Hepatic stellate cell (primary cell): Measurements from ENCODE around the gene CTXN2.

Experiments
- DNase-seq: peaks from one replicate; pipeline ENCODE4 v3.0.0; 2011; ENCODE audit warnings: low spot score

The CTXN2 gene

DNA sequence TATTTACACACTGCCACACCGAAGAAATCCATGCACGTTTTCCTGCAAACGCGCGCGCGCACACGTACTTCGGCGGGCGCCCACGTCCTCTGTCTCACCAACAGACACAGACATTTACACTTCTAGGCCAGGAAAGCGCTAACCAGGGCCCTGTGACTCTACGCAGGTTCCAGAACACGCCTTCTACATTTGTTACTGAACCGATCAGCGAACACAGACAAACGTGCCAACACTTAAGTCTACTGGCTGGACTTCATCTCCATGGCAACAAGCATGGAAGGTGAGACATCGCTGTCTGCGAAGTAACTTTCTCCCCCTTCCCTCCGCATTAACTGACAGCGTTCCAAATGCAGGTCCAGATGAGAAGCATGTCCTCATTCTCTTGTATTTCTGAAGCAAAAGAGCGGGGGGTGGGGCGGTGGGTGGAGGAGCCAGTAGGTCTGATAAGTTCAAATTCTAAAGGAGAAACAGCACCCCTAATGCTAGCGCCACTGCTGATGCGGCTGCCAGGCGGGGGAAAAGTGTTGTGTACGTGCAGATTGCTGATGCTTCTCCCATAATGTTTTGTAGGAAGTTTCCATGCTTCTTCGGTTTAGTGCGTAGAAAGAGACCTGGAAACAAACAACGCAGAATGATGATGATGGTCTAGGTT, at the start of gene CTXN2:
CTXN2 (plus strand) TSS at position 92 of the 652 bp plus-strand sequence. CDS start 9,636 bp downstream, outside the sequence.
- DNase-seq, result no peak

DNA sequence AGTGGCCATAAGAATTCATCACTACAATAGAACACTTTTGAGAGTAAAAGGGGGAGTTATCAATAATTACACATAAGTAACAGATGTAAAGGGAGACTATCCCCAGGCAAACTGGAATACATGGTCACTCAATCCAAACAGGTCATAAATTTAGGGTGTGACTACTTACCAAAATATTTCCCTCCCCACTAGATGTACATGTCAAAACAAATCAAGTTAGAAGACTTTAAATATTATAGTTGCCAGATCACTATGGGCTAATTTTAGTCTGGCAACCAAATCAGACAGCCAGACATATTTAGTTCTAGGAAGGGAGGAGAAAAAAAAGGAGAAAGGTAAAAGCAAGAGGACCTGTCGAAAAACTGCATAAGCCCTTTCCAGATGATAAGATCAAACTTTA, 47.6 kb upstream of the CTXN2 start:
- peak; percentile 4 for DNase-seq

DNA sequence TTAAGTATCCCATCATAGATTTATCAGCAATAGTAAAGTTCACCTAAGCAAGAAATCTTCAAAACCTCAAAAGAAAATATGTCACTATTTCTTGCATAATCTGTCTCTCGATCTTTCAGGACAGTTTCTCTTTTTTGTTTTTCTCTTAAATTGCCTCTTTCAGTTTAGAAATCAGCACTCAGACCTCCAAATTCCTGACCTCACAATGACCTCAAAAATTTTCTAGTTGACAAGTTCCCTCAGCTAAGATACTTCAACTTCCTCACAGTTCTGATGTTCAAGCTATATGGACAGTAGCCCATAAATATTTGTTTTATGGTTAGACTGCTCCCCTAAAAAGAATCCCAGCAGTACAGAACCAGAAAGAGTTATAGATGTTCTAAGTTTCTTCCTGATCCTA, 46.6 kb upstream of the CTXN2 start:
- DNase-seq, result no peak

DNA sequence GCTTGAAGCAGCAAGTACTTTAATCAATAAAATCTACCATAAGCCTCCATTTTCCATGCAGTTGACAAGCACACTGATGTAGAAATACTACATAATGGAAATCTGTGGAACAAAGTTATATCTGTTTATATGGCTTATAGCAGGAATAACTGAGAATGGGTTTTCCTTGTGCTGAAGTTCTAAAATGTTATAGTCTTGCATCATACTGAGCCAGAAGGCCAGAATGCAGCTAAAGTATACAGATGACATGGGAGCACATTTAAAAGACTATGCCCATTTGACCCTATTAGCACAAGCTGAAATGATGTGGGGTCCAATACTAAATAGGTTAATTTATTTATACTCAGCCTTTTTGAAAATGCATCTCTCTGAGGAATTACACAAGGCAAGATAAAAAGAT, 45.5 kb upstream of the CTXN2 start:
- DNase-seq, result no peak

DNA sequence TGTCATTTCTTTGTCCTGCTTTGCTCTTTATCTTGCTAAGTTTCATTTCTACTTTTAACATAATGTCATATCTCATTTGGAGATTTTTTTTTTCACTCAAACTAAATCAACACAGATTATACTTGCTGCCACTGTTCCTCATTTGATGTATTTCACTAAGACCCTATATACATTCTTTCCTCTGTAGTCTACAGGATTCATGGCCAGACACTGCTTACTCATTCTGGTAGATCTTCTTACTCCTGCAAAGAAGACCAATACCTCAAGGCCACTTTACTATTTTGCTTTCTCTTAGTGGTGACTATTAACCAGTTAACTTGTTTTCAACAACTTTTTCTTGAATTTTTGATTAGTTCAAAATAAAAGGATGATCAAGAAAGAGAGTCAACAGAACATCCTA, 44.1 kb upstream of the CTXN2 start:
- no peak for DNase-seq

DNA sequence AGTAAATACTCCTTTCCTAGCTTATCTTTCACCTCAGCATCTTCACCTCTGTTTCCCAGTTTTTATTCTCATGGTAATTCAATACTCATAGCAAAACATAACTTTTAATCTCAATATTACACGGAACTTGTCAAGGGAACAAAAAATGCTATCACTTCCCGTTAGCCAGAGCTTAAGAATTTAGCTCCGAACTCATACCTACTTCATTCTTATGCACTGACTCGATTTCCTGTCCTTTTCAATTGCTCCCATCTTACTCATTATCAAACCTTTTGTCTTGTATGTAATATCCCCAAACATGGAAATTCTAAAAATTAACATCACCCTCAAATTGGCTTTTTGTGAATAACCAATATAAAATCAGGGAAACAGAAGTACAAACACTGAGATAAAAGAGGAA, 41.6 kb upstream of the CTXN2 start:
- DNase-seq, result no peak

DNA sequence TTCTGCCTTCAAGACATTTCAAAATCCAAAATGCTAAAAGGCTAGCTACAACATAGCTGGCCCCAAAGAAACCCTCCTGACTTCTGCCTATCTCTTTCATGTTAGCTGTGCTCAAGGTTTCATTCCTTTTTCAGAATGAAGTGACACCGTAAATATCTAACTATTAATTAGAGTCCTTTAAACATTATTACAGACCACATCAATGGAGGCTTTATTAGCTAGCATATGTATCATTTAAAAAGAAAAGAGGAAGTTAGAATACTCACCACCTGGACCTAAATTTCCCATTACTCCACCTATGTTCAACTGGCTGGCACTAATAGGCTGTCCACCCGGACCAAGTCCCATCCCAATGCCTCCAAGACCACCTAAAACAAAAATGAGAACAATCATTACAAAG, 37.9 kb upstream of the CTXN2 start:
- DNase-seq, result no peak

DNA sequence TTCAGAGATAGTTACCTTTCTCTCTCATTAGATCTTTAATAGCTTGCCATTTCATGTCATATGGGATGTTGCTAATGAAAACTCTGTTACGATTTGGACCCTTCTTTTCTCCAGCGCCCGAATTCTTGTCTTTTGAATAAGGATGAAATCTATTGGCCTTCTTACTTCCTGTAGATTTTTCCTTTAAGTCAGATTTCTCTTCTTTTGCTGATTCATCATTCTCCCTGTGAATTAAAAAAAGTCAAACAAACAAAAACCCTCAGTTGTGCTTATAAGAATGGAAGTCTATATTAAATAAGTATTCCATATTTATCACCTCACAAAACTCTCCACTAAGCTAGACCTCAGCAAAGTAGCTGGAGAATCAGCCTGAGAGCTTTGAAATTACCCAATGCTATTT, 22.8 kb upstream of the CTXN2 start:
- no peak for DNase-seq

DNA sequence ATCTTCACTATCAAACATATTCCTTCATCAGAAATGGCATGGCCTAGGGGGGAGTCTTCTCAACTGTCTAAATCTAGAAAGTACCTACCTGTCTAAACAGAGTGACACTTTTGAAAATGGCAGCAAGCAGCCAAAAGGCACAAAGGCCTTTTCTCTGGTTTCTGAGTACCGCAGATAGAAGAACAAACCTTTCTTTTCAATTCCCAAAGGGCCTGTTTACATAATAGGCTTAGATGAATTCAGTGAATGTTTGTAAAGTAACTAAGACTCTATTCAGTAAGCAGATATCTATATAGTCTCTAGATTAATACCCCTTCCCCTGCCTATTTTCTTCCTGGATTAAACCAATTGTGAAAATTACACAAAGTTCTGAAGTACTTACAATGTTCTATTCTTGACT, 20.5 kb upstream of the CTXN2 start:
- DNase-seq, result no peak

DNA sequence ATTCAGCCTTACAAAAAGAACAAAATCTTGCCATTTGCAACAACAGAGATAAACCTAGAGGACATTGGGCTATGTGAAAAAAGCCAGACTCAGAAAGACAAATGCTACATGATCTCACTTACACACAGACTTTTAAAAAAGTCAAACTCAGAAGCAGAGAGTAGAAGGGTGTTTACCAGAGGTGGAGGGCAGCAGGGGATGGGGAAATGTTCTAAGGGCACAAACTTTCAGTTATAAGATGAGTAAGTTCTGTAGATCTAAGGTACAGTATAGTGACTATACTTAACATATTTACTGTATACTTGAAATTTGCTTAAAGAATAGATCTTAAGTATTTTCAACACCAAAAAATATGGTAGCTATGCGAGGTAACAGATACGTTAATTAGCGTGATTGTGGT, 16.3 kb upstream of the CTXN2 start:
- DNase-seq, result no peak

DNA sequence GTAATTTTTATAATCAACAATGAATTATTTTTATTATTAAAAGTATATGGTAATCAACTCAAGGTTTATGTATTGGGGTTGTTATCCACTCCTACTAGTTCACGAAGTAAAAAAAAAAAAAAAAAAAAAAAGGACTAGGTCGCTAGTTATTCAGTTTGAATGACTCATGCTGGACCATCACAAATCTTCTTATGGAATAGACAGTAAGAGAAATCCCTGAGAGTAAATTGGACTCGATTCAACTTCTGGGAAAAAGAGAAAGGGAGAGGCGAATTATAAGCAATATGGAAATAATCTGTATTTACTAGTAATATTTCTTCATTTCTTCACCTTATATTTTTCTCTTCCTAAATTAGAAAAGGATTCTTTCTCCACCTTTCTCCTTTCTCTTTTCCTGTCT, 15.4 kb upstream of the CTXN2 start:
- DNase-seq, result no peak

DNA sequence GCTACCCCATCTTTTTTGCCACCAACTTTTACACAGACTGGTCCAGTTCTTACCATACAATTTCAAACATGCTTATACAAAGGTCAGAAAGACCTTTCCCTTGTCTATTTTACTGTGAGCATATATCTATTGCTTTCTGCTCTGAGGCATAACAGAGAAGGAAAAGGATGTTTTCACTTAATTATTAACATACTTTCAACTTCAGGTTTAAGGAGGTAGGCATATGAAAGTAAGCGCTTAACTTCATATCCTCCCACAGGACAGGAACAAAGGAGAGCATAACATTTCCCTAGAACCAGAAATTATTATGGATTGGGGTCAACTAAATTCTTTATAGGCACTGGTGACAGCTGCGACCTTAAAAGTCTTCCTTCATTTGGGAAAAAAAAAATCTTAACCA, 14.5 kb upstream of the CTXN2 start:
- DNase-seq, result no peak

DNA sequence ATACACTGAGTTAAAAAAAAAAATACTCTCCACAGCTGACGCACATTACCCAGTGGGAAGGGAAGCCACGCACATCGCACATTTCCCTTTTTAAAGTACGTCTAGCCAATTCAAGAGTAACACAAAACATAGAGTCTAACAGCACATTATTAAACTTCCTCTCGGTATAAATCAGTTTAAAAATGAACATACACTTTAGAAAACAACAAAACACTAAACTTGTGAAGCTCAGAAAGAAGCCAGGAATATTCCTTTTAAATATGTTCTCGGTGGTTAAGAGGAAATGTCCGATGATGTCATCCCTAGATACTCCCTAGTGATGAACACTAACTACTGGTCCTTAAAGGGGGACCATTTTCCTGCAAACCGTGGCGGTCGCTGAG, 14.1 kb upstream of the CTXN2 start:
- DNase-seq, result peak; percentile 19

DNA sequence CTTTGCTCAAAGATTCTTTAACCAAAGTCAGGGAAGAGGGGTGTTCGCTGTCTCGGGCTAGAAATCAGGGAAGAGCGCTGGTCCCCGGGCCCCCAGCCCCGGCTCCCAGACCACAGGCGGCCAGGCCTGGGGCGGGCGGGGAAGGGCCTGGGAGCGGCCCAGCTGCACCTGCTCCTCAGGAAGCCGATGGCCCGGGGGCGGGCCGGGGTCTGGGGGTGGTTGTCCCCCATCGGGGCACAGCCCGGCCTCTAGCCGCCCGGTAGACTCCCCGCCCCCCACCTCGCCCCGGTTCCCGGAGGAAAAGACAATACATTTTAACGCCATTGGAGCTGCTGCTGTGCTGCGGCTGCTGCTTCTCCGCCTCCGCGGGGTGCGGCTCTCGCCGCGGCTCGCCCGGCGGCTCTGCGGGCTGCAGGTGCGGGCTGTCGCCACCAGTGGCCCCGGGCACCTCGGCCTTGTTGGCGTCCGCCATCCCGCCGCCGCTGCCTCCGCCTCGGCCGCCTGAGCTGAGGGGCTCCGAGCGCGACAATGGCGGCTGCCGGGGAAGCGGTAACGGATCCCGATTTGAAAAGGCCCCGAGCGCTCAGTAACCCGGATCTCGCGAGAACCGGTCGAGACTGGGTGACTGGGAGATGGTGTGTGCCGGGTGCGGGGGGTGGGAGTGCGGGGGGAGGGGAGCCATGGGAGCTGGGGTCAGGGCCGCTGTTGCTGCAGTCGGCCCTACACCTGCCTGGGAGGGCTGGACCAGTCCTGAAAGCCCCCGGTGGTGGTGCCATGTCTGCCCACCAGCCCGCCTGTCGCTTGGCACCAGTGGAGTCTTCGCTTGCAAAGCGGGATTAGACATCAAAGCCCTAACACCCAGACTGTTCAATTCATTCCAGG, 13.5 kb upstream of the CTXN2 start, which contains the start of gene MYEF2:
MYEF2 (minus strand) TSS at position 530 of the 882 bp plus-strand sequence; CDS start at position 472, 58 bp downstream.
- peak; percentile 31 for DNase-seq

DNA sequence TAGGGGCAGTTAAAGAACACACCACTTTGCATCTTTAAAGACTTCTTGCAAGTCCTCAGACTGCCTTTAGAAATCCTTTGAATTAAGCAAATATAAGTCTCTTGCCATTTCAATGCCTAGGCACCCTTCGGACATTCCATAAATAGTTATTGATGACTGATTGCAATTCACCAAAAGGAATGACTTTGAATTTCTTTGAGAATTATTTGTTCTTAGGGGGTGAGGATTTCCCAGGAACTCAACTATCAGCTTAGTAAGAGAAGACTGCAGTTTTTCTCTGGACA, 12.9 kb upstream of the CTXN2 start:
- DNase-seq, result no peak

DNA sequence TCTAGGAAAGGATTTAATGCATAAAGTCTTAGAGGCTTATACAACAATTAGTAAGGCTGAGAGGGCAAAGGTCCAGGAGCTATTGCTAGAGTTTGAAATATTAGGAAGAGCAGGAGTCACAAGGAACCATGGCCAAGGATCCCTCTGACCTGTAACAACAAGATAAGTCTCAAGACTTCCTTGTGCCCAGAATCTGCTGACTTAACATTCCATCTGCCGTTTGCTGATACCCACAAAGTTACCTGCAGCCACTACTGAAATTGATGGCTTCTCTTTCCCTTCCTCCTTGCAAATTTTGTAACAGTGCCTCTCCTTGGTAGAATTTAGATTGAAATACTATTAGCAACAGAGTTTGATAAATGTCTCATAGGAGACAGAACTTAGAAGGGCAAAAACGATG, 8.7 kb upstream of the CTXN2 start:
- DNase-seq, result no peak

DNA sequence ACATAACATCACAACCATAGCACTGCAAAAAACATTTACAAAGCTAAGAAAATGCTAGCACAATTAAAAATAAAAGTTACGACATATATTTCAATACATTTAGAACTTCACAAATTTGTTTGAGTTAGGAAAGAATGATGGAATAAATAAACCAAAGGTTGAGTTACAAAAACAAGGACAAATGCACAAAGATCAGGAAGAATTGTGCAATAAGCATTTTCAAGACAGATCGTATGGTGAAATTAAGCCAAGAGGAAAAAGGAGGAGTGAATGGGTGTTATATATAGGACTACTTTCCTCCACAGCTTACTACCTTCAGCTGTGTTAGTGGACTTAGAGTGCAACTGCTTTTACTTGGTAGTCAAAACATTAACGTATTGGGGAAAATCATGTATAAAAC, 5.9 kb upstream of the CTXN2 start:
- no peak for DNase-seq

DNA sequence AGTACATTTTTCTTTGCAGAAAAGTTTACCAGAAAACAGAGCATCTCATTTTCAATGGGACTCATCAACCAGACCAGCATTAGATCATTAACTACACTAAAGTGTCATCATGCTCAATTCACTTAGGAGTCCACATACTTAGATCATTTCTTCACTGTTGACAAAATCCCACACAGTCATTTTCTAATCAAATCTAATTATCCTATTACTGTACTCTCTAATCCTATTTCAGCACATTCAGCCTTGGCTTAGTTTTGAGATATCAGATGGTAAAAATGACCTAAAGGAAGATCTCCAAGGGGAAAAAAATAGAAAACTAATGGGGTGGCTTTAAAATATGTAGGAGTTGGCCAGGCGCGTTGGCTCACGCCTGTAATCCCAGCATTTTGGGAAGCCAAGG, 5.2 kb upstream of the CTXN2 start:
- no peak for DNase-seq

DNA sequence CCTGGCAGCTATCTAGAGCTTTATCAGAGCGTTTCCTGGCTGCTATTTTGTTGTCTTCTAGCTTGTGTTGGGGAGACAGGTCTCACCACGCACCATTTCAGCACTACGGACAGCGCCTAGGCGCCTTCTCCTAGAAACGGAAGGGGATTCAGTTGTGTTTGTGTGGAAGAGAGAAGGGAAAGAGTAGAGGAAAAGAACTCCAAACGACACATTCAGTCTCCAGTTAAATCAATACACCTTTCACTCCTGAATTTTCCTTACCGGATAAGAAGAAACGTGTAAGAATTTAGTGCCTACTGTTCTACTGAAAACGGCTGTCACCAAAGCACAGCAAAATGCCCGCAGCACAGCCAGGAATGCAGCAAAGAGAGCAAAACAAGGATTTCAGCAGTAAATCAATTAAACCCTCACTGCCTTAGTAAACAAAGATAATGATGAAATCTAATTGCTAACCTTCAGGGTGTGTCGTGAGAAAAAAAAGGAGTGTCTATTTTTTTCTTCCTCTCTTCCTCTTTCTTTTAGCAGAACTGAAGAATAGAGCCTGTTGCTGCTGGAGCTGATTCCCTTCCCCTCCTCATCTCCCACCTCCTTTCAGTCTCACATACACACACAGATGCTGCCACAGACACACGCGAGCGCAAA, 412 bp upstream of the CTXN2 start:
- peak; percentile 20 for DNase-seq

DNA sequence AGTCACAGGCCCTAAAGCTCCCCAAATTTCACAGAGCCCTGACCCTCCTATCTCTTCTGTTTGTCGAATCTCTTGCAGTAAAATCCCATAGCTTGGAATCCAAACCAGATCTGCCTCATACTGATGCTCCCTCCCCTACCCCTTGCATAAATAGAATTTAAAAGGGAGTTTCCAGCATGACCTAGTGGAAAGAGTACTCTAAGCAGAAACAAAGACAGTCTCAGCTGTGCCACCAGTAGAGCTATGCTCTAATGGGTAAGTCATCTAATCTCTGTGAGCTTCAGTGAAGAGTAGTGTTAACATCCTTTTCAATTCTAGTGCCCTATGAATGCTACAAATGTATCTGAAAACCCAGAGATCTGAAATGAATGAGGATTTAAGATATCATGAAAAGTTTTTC, 10.6 kb downstream of the CTXN2 start:
- no peak for DNase-seq

DNA sequence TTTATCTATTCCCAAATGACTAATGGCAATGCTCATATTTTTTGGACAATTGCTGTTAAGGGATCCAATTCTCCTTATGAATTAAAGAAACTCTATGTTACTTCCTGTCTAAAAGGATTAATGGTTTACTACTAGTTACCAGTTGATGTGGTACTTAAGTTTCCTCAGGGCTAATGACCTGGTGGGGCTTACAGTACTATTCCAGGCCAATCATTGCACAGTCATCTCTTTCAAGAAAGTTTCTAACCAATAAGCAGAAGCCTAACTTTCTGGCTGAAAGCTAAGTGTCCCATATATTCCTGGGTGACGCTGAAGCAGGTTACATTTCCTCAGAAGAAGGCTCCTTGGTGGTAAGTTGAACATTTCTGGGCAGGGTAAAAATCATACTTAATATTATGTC, 14.5 kb downstream of the CTXN2 start, which contains the start of gene SLC12A1:
SLC12A1 (plus strand) TSS at position 322 of the 400 bp plus-strand sequence. CDS start 1,418 bp downstream, outside the sequence.
- DNase-seq, result no peak

DNA sequence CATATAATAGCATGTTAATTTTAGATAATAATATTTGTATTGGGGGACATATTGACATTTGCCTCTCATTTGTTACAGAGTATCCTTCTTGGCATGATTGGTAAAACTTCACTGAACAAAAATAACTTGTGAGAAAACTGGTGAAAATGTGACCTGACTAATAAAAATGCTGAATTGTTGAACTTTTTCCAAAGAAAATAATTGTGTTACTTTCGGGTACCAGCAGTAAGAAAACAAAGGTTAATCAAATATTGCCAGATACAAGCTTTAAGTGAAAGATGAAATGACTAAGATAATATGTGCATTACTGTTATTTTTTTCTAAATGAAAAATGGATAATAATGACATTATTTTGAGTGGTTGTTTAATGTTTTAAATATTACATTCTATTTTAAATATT, 29.8 kb downstream of the CTXN2 start:
- no peak for DNase-seq

DNA sequence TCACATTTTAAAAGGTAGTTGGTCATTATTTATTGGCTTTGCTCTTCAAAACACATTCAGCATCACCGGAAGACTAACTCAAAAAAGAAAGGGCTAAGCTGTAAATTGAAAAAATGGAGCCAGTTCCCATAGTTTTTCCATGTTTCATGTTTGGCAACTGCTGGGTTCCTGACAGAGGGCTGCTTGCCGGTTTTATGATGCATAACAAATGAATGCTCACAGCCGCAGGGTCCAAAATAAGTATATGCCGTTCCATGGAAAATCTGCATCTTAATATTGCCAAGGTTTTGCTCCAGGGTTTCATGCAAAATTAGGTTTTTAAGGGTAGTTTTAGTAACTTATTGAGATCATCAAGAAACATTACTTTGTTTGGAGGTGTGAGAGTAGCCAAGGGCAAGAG, 30.4 kb downstream of the CTXN2 start:
- DNase-seq, result no peak
